Stimulated activated CD8-positive, alpha-beta memory T cell treated with anti-CD3 and anti-CD28 coated beads, Interleukin-7, amount 100 ng/mL, for 1 hour (primary cell): ENCODE results near the gene USP30.
"Not testable (repeated sequence)": the region's sequence is repeated elsewhere in the genome, so short reads cannot be mapped to it uniquely, and the experiment has no call there.

ENCODE experiments used
- DNase-seq, 2 donors: peaks; one replicate each; pipeline ENCODE4 v3.0.0-alpha.2; 2020; ENCODE audit warnings: low read depth in 2 of 2

USP30 gene

GRCh38 chr12:109052097-109052413, 321 bp upstream of the USP30 start:
- DNase-seq: no peak

GRCh38 chr12:109053382-109054123, 1.2 kb downstream of the USP30 start:
- DNase-seq: no peak

DNA sequence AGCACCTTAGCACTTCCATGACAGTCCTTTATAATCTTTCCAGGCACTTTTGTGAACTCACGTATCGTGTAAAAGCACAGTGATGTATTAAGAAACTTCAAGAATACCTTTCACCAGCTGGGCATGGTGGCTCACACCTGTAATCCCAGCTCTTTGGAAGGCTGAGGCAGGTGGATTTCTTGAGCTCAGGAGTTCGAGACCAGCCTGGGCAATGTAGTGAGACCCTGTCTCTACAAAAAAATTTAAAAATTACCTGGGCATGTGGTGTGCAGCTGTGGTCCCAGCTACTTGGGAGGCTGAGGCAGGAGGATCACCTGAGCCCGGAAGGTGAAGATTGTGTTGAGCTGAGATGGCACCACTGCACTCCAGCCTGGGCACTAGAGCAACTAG, 1.7 kb downstream of the USP30 start:
- not testable (repeated sequence) for DNase-seq

DNA sequence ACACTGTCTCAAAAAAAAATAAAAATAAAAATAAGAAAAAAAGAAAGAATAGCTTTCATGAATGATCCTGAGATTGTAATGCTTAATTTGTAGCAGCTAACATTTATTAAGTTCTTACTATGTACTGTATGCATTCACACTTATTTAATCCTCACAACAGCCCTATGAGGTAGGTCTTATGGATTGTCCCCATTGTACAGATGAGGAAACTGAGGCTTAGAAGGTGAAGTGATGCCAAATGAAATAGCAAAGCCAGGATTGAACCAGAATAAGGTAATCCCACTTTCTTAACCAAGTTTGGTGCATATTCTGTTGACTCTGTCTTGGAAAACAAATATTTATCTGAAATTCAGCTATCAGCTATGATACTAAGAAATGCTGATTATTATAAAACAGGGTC, 2.1 kb downstream of the USP30 start:
- no peak for DNase-seq

GRCh38 chr12:109056891-109057290, 4.5 kb downstream of the USP30 start:
- DNase-seq: no peak

DNA sequence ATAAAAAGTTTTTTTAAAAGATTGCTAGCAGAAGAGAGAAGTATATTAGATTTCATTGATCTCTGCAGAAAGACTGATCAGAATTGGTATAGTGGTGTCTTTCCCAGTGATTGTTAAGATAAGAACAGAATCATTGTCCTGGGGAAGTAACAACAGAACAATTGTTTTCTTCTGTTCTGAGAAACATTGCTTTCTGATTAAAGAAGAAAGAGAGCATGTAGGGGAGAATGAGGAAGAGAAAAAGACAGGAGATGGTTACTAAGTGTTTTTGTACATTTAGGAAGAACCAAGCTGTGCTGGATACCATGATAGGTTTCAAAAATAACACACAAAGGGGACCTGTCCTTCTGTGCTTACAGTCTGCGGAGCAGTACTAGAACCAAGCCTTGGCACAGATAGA, 5.0 kb downstream of the USP30 start:
- DNase-seq: no peak

- no peak for DNase-seq
These were observed 6.4 kb downstream of the USP30 start for GRCh38 chr12:109058773-109059172.

DNA sequence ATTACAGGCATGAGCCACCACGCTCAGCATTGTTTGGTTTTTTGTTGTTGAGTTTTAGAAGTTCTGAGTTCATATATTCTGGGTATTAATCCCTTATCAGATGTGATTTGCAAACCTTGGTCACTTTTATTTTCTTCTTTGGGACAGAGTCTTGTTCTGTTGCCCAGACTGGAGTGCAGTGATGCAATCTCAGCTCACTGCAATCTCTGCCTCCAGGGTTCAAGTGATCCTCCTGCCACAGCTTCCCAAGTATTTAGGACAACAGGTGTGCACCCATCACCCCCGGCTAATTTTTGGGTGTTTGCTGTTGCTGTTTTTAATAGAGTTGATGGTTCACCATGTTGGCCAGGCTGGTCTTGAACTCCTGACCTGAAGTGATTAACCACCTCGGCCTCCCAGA, 11.8 kb downstream of the USP30 start:
- no peak for DNase-seq

GRCh38 chr12:109065154-109065852, 12.9 kb downstream of the USP30 start:
- no peak for DNase-seq

- no peak for DNase-seq
These were observed 13.4 kb downstream of the USP30 start for GRCh38 chr12:109065853-109066193.

DNA sequence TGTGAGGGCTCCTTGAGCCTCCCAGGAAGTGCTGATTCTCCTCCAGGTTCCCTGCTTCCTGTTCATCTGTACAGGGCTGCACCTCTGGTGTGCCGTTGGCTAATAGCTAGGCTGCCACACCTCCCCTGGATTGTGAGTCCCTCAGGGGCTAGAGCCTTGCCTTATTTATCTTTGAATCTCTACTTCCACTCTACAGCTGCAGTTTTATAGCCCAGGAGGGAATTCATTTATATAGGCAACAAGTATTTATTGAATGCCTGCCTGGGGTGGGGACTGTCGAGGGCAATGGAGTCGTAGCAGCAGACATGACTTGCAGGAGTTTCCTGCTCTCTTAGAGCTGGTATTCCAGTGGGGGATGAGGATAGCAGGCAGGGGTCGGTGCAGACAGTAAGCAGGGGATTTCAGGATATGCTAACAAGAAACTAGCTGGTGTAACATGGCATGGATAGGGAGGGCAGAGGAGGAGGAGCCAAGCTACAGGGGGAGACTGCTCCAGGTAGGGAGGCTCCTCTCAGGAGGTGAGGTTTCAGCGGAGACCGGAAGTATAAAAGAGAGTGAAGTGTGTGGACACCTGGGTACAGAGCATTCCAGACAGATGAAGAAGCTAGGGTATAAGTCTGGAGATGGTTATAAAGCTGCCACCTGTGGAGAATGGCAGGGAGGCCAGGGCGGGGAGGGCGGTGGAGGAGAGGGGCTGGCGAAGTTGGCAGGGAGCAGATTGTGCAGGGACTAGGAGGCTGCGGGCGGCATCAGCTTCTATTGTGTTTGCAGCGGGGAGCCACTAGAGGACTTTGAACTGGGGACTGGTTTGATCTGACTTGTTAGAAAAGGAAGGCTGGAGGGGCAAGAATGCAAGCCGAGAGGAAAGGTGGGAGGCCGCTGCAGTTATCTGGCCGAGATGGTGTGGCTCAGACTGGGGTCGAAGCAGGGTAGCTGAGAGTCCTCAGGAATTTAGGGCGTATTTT, 17.2 kb downstream of the USP30 start:
- DNase-seq: no peak

- no peak for DNase-seq
These were observed 22.5 kb downstream of the USP30 start for GRCh38 chr12:109074866-109075265.

GRCh38 chr12:109082751-109083150, 30.4 kb downstream of the USP30 start:
- DNase-seq: no peak

- no peak for DNase-seq
These were observed 32.0 kb downstream of the USP30 start for GRCh38 chr12:109084425-109084824.

- DNase-seq: no peak
These were observed 33.2 kb downstream of the USP30 start for GRCh38 chr12:109085590-109085989.

DNA sequence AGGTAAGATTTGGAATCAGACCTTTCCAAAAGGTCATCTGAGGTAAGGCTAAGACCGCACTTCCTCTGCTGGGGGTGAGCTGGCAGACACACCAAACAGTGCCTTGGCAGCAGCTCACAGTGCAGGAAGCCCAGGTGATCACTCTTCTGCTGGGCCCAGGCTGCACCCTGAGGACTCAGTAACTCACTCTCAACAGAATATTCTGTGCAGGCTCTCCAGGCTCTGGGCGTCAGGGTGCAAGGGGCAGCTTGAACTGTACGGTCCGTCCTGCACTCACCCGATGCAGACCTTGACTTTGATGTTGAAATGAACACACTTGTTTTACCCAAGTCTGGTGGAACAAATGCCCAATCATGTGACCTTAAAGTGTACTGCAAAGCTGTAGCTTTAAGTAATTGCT, 34.9 kb downstream of the USP30 start:
- no peak for DNase-seq

DNA sequence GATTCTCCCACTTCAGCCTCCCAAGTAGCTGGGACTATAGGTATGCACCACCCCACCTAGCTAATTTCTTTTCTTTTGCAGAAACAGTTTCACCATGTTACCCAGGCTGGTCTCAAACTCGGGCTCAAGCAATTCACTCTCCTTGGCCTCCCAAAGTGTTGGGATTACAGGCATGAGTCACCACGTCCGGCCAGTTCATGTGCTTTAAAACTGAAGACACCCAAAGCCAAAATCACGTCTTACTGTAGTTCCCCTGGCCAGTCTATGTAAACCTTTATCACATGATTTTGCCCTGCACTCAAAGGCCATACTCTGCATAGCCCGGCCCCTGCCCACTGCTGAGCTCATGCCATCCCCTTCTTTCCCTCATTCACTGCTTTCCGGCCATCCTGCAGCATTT, 36.4 kb downstream of the USP30 start:
- DNase-seq: no peak

DNA sequence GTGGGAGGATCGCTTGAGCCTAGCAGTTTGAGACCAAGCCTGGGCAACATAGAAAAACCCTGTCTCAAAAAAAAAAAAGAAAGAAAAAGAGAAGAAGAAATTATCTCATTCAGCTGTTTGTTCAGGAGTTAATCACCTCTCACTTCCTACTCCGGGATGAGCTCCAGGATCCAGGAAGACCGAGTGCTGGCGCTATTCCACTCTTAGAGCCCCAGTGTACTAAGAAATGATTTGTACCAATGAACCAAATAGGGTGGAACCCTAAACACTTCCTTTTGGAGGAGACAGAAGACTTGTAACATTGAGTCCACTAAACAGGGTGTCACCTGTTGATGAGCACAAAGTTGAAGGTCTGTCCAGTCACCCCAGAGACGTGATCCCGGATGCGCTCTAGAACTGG, 37.3 kb downstream of the USP30 start:
- DNase-seq: no peak

DNA sequence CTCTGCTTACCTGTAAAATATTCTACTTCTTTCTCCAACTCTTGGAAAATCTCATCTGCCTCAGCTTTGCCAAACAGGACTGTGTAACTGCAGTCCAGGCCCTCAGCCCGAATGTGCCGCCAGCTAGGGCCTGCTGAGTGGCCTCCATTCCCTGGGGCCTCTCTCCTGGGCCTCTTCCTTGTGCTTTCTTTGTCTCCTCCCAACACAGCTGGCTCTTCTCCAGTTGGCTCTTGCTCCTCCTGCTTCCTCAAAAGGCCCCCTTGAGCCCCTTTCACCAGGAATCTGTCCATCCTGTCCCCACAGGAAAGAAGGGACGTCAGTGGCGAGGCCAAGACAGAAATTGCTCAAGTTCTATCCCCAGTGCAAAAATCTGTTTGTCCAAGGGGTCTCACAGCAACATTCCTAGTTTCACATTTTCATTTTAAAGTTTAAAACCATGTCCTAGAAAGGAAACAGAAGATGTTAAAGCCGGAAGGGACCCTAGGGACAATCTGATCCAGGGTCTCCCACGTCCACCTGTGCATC, 40.2 kb downstream of the USP30 start:
- DNase-seq: no peak

- DNase-seq: peak; percentile 88 to 89
These were observed 40.9 kb downstream of the USP30 start, which contains the start of gene ALKBH2 for GRCh38 chr12:109093022-109093918. Gene ALKBH2 (minus strand): TSS chr12:109093472. CDS start chr12:109092786, 686 bp downstream.

DNA sequence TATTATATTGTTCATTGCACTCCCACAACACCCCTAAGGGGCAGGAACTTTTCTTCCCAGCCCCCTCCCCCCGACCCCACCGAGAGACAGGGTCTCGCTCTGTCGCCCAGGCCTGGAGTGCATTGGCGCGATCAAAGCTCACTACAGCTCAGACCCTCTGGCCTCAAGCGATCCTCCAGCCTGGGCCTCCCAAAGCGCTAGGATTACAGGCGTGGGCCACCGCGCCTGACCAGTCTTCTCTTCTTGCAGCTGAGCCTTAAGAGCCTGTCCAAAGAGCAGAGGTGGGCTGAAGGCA, 44.7 kb downstream of the USP30 start:
- no peak for DNase-seq
